ENCODE results near the gene CCNK.

DNA sequence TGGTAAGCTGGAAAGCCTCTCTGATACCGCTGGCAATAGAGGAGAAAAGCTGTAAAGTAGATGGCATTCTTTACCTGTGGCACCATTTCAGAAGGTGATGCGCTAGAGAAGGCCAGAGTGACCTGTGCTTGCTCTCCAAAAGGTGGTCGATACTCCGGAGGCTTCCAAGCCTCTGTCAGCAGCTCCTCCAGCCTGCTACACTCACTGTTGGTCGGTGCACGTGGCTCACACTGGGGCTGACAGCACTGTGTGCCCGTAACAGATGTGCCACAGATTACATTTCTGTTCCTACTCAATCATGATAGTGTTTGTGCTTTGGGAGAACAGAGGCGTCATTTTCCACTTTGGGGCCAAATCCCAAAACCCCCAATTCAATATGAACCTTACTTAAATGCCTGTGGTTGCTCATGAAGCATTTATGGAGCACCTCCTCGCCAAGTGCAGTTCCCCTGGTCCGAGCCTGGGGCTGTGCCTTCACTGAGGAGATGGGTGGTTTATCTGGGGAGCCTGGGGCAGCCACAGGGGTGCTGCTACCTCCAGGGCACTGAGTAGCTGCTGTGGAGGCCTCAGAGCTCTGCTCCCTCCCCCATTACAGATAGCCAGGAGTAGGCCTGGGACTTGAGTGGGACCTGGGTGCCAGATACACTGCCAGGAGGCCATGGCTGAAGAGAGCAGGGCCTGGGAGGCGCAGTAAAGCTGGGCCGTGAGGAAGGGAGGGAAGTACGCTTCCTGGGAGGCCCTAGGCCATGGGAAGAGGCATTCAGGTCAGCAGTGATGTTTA is 26.8 kb downstream of the CCNK start:
- TF ChIP-seq POLR2A (IDR thresholded peaks at IDR 0.05; ENCODE audit: low read length): no peak
- TF ChIP-seq GATA1 (IDR thresholded peaks at IDR 0.05; ENCODE audit: low read depth, low read length): no peak
